PFSK-1 (cell line): Measurements from ENCODE around the gene PTGES2.

Experiments
- FOXP2 ChIP-seq: optimal IDR thresholded peaks from 2 replicates; pipeline ENCODE3; 2011; ENCODE audit warnings: borderline replicate concordance, control low read depth, inconsistent platforms; ENCODE audit not compliant: insufficient read depth; ENCODE audit errors: extremely low read length, extremely low read depth
- POLR2AphosphoS5 ChIP-seq: IDR thresholded peaks from 2 replicates; pipeline ENCODE4 v1.6.1; 2012; ENCODE audit warnings: low read depth, mild to moderate bottlenecking, control low read depth, low read length, moderate library complexity
- SIN3A ChIP-seq: IDR thresholded peaks from 2 replicates; pipeline ENCODE4 v1.6.1; 2012; ENCODE audit warnings: mild to moderate bottlenecking, low read length, moderate library complexity, borderline replicate concordance; ENCODE audit not compliant: insufficient read depth
- TAF1 ChIP-seq: IDR thresholded peaks from 2 replicates; pipeline ENCODE4 v1.6.1; 2012; ENCODE audit warnings: low read length, control low read depth, borderline replicate concordance; ENCODE audit not compliant: insufficient read depth
- TF ChIP-seq, protein P1 (sequence below), 2 experiments: IDR thresholded peaks; 2 replicates each; pipeline versions ENCODE4 v1.6.1 to v1.8.0; 2011 to 2012; ENCODE audit warnings: low read depth in 2 of 2, low read length in 2 of 2, control low read depth in 1 of 2, inconsistent platforms in 1 of 2, mild to moderate bottlenecking in 1 of 2, moderate library complexity in 1 of 2; ENCODE audit not compliant: insufficient read depth in 1 of 2

PTGES2 gene

DNA sequence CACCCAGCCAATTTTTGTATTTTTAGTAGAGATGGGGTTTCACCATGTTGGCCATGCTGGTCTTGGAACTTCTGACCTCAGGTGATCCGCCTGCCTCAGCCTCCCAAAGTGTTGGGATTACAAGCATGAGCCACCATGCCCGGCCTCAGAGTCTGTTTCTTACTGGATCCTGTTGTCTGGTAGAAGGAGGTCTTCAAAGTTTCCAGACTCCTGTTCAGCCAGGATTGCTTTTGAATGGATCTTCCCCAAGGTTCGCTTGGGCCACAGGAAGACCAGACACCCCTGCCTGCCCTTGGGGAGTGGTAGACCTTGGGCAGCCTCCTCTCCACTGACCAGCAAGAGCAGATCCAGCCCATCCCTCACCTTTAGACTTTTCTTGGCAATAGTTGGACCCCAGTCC lies 14.1 kb upstream of the PTGES2 start:
- TF ChIP-seq SIN3A (no peak), TAF1 (no peak), FOXP2 (no peak), POLR2AphosphoS5 (no peak)
- TF ChIP-seq, protein P1, sequence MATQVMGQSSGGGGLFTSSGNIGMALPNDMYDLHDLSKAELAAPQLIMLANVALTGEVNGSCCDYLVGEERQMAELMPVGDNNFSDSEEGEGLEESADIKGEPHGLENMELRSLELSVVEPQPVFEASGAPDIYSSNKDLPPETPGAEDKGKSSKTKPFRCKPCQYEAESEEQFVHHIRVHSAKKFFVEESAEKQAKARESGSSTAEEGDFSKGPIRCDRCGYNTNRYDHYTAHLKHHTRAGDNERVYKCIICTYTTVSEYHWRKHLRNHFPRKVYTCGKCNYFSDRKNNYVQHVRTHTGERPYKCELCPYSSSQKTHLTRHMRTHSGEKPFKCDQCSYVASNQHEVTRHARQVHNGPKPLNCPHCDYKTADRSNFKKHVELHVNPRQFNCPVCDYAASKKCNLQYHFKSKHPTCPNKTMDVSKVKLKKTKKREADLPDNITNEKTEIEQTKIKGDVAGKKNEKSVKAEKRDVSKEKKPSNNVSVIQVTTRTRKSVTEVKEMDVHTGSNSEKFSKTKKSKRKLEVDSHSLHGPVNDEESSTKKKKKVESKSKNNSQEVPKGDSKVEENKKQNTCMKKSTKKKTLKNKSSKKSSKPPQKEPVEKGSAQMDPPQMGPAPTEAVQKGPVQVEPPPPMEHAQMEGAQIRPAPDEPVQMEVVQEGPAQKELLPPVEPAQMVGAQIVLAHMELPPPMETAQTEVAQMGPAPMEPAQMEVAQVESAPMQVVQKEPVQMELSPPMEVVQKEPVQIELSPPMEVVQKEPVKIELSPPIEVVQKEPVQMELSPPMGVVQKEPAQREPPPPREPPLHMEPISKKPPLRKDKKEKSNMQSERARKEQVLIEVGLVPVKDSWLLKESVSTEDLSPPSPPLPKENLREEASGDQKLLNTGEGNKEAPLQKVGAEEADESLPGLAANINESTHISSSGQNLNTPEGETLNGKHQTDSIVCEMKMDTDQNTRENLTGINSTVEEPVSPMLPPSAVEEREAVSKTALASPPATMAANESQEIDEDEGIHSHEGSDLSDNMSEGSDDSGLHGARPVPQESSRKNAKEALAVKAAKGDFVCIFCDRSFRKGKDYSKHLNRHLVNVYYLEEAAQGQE (IDR thresholded peaks at IDR 0.05; ENCODE audit: insufficient read depth in 1 of 2, low read depth in 2 of 2, low read length in 2 of 2), result no peak

GRCh38 chr9:128139621-128140020 lies 12.1 kb upstream of the PTGES2 start:
- TF ChIP-seq SIN3A (no peak), FOXP2 (no peak), POLR2AphosphoS5 (no peak), TAF1 (no peak)
- TF ChIP-seq, protein P1 (IDR thresholded peaks at IDR 0.05; ENCODE audit: insufficient read depth in 1 of 2, low read depth in 2 of 2, low read length in 2 of 2), result no peak

DNA sequence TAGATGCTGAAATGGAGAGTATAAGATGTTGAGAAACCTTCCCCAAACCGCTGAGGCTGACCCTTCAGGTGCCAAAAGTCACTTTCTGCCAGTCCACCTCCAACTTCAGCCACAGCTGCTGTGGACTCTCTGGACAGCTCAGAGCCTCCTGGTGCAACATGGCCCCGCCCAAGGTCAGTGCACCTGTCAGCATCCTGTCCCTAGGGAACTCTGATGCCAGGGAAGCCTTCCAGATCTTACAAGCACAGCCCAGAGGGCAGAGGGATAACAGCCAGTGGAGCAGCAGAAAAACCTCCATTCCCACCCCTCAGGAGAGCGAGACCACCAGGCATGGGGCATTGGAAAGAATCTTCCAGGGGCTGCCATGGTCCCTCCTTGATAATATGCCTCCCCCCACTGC lies 10.5 kb upstream of the PTGES2 start:
- TF ChIP-seq SIN3A, result no peak
- TF ChIP-seq, protein P1 (IDR thresholded peaks at IDR 0.05; ENCODE audit: insufficient read depth in 1 of 2, low read depth in 2 of 2, low read length in 2 of 2), result no peak
- no peak for TF ChIP-seq FOXP2
- TF ChIP-seq TAF1, result no peak
- no peak for TF ChIP-seq POLR2AphosphoS5

- TF ChIP-seq SIN3A (no peak), POLR2AphosphoS5 (no peak), TAF1 (no peak), FOXP2 (no peak)
- TF ChIP-seq, protein P1 (IDR thresholded peaks at IDR 0.05; ENCODE audit: insufficient read depth in 1 of 2, low read depth in 2 of 2, low read length in 2 of 2), result no peak
Measured at GRCh38 chr9:128136816-128137793, 9.6 kb upstream of the PTGES2 start.
